GM12878 (cell line): ENCODE measurements around the gene MYB. TPM values are rescaled to one million over a fixed set of nuclear protein-coding genes. Genes with fewer than 3 reads are reported as not detected.
A peak's percentile ranks its signal among the peaks of the same experiment; 100 is the strongest.

Experiments
- ATAC-seq: fragments of 200-7000 bp; cut with Tn5 transposase; 3 replicates; pipeline ENCODE4 v1.9.1; 2020; ENCODE audit warnings: mild to moderate bottlenecking, moderate library complexity
- BruUV-seq: library from RNA; stranded (reverse); fragments of 400-500 nt; replicated peaks from 2 replicates; lab custom pipeline; 2021; lab: Mats Ljungman, UMichigan
- CTCF ChIA-PET: fragments of 300-600 bp; sonication (Branson Sonifier 250); formaldehyde crosslinking; extraction: SDS; loops from one replicate; lab custom pipeline; 2021; ENCODE audit warnings: inconsistent platforms; lab: Yijun Ruan, JAX
- POLR2A ChIA-PET: fragments of 350-600 bp; formaldehyde crosslinking; extraction: SDS; loops from one replicate; lab custom pipeline; 2021; ENCODE audit warnings: inconsistent platforms; lab: Charles Lee
- RAD21 ChIA-PET: fragments of 300-600 bp; sonication (Branson Sonifier 250); formaldehyde crosslinking; loops from one replicate; lab custom pipeline; 2023; ENCODE audit warnings: antibody characterized with exemption; ENCODE audit not compliant: unreplicated experiment; lab: Charles Lee
- SMC1A ChIA-PET: fragments of 300-600 bp; sonication (Branson Sonifier 250); formaldehyde crosslinking; loops from one replicate; lab custom pipeline; 2023; ENCODE audit not compliant: unreplicated experiment, uncharacterized antibody; lab: Charles Lee
- DNase-seq: peaks from one replicate; pipeline ENCODE4 v3.0.0-alpha.2; 2011; ENCODE audit warnings: low read depth, low spot score
- FAIRE-seq: peaks from 3 replicates; lab custom pipeline; 2011; peaks lifted over from hg19 to GRCh38; lab: Jason Lieb, UNC
- H2AFZ ChIP-seq: 2 replicates; pipeline ENCODE4 v1.6.0; 2011; ENCODE audit warnings: low read depth, low read length, control low read depth; ENCODE audit not compliant: control insufficient read depth
- H3K27ac ChIP-seq: 2 replicates; pipeline ENCODE4 v1.5.1; 2011; ENCODE audit warnings: control low read depth; ENCODE audit not compliant: control insufficient read depth, insufficient read depth
- H3K27me3 ChIP-seq, 2 experiments: replicated peaks in 1 of 2; 2 replicates each; pipeline versions ENCODE4 v1.6.0 to v1.6.1; 2011; ENCODE audit warnings: low read length in 1 of 2; ENCODE audit not compliant: control insufficient read depth in 2 of 2, insufficient read depth in 2 of 2
- H3K36me3 ChIP-seq, 2 experiments: 2 replicates each; pipeline ENCODE4 v1.5.1; 2011; ENCODE audit warnings: low read length in 1 of 2; ENCODE audit not compliant: control insufficient read depth in 2 of 2, insufficient read depth in 2 of 2
- H3K4me1 ChIP-seq: 2 replicates; pipeline ENCODE4 v1.6.1; 2011; ENCODE audit warnings: mild to moderate bottlenecking, low read length, moderate library complexity, mixed read lengths; ENCODE audit not compliant: control insufficient read depth, insufficient read depth
- H3K4me2 ChIP-seq: 2 replicates; pipeline ENCODE4 v1.6.0; 2011; ENCODE audit warnings: control low read depth; ENCODE audit not compliant: control insufficient read depth, insufficient read depth
- H3K4me3 ChIP-seq: fragments of 200-600 bp; sonication (generic); 2 replicates; pipeline ENCODE4 v1.5.1; 2016
- H3K79me2 ChIP-seq: 2 replicates; pipeline ENCODE4 v1.6.0; 2011; ENCODE audit warnings: low read length; ENCODE audit not compliant: control insufficient read depth, insufficient read depth
- H3K9ac ChIP-seq: 2 replicates; pipeline ENCODE4 v1.8.0; 2011; ENCODE audit warnings: low read length, control low read depth, mixed read lengths; ENCODE audit not compliant: control insufficient read depth, insufficient read depth
- H3K9me3 ChIP-seq: replicated peaks from 3 replicates; pipeline ENCODE4 v1.5.1; 2011; ENCODE audit warnings: mild to moderate bottlenecking, low read length; ENCODE audit not compliant: control insufficient read depth, insufficient read depth
- H4K20me1 ChIP-seq: 2 replicates; pipeline ENCODE4 v1.6.0; 2011; ENCODE audit not compliant: control insufficient read depth, insufficient read depth
- ASH2L ChIP-seq: fragments of 300-600, 200-600 bp; sonication (generic); IDR thresholded peaks from 2 replicates; pipeline ENCODE4 v1.6.1; 2017; ENCODE audit warnings: low read depth, mild to moderate bottlenecking, borderline replicate concordance
- EGR1 ChIP-seq, 2 experiments: IDR thresholded peaks; 1 replicate in 1 of 2; 2 replicates in 1 of 2; pipeline ENCODE4 v1.6.1; 2011 to 2012; ENCODE audit warnings: low read depth in 2 of 2, low read length in 2 of 2, borderline replicate concordance in 1 of 2, mild to moderate bottlenecking in 1 of 2, moderate library complexity in 1 of 2
- EZH2 ChIP-seq: IDR thresholded peaks from 2 replicates; pipeline ENCODE4 v1.6.1; 2012; ENCODE audit warnings: low read depth, mild to moderate bottlenecking, control low read depth, inconsistent platforms, low read length, borderline replicate concordance; ENCODE audit not compliant: control insufficient read depth
- FOS ChIP-seq: IDR thresholded peaks from 3 replicates; pipeline ENCODE4 v1.6.1; 2011; ENCODE audit warnings: borderline replicate concordance; ENCODE audit not compliant: insufficient read length; ENCODE audit errors: extremely low read depth
- FOXK2 ChIP-seq: fragments of 450-650 bp; IDR thresholded peaks from 2 replicates; pipeline ENCODE4 v1.6.1; 2017; ENCODE audit warnings: mild to moderate bottlenecking, moderate library complexity
- IRF4 ChIP-seq: IDR thresholded peaks from 2 replicates; pipeline ENCODE4 v1.6.1; 2011; ENCODE audit warnings: low read depth, low read length
- MTA2 ChIP-seq: fragments of 450-650 bp; IDR thresholded peaks from 2 replicates; pipeline ENCODE4 v1.6.1; 2016; ENCODE audit warnings: low read depth, mild to moderate bottlenecking, moderate library complexity
- NFYB ChIP-seq: IDR thresholded peaks from 2 replicates; pipeline ENCODE4 v1.6.1; 2011; ENCODE audit warnings: low read depth, mild to moderate bottlenecking, low read length, improper control_type of control experiment, moderate library complexity; ENCODE audit not compliant: insufficient read depth
- PAX8 ChIP-seq: fragments of 450-650 bp; IDR thresholded peaks from 2 replicates; pipeline ENCODE4 v1.6.1; 2017; ENCODE audit warnings: mild to moderate bottlenecking, moderate library complexity
- POLR2AphosphoS2 ChIP-seq: IDR thresholded peaks from 2 replicates; pipeline ENCODE4 v1.6.1; 2011; ENCODE audit warnings: low read depth, mild to moderate bottlenecking, low read length, improper control_type of control experiment, moderate library complexity
- STAT1 ChIP-seq: fragments of 450-650 bp; conservative IDR thresholded peaks from 2 replicates; pipeline ENCODE4 v1.6.1; 2014; ENCODE audit warnings: antibody characterized with exemption, mild to moderate bottlenecking
- SUZ12 ChIP-seq: fragments of 200-600 bp; sonication (generic); IDR thresholded peaks from one replicate; pipeline ENCODE4 v1.6.1; 2018; ENCODE audit warnings: antibody characterized with exemption, mild to moderate bottlenecking; ENCODE audit not compliant: unreplicated experiment
- TBL1XR1 ChIP-seq: IDR thresholded peaks from 2 replicates; pipeline ENCODE4 v1.6.1; 2012; ENCODE audit warnings: low read depth, low read length, improper control_type of control experiment
- ZNF384 ChIP-seq: IDR thresholded peaks from 2 replicates; pipeline ENCODE4 v1.6.1; 2012; ENCODE audit warnings: low read depth, mild to moderate bottlenecking, low read length, improper control_type of control experiment, borderline replicate concordance
- ZNF687 ChIP-seq: fragments of 450-650 bp; IDR thresholded peaks from 2 replicates; pipeline ENCODE4 v1.6.1; 2017; ENCODE audit warnings: mild to moderate bottlenecking, moderate library complexity
- WGBS: methylation state at CpG from one replicate; pipeline ENCODE4 v1.1.6; 2016; ENCODE audit warnings: low lambda C conversion rate; ENCODE audit not compliant: insufficient replicate concordance, insufficient coverage; ENCODE audit errors: missing lambda C conversion rate; 5-methylcytosine and 5-hydroxymethylcytosine counted together
- in situ Hi-C: fragments of 300-500 bp; cut with MboI; formaldehyde crosslinking; loops from 9 replicates; pipeline ENCODE4 v1.14.3; 2018; ENCODE audit warnings: mixed read lengths
- intact Hi-C: fragments of 100-400 bp; cut with micrococcal nuclease; formaldehyde crosslinking; loops from one replicate; pipeline ENCODE4 v1.14.2; 2022; ENCODE audit not compliant: unreplicated experiment
- polyA plus RNA-seq, 11 experiments: library from polyadenylated mRNA; depleted of rRNA in 4 of 11; unstranded in 6 of 11; stranded (reverse) in 5 of 11; fragments of >200 nt; fragmentation: Nextera tagmentation in 4 of 11; fragmentation: Illumina TruSeq in 1 of 11; extraction: Ambion mirVana in 4 of 11; extraction: Trizol in 1 of 11; gene quantifications; 1 replicate in 1 of 11; 2 replicates in 10 of 11; pipeline versions ENCODE4 v1.2.1 to v1.2.3, GENCODE V29; 2011 to 2016; ENCODE audit warnings: inconsistent platforms in 2 of 11, missing spikeins in 2 of 11, low read depth in 1 of 11
- total RNA-seq, 4 experiments: library from RNA; depleted of rRNA in 3 of 4; stranded (reverse); fragments of >200 nt in 3 of 4; fragmentation: Illumina TruSeq in 1 of 4; extraction: Trizol in 1 of 4; gene quantifications; 2 replicates each; pipeline versions ENCODE4 v1.2.1 to v1.2.3, GENCODE V29; 2013 to 2021
- TF ChIP-seq, protein P1 (sequence below): fragments of 450-650 bp; IDR thresholded peaks from 2 replicates; pipeline ENCODE4 v1.6.1; 2017; ENCODE audit warnings: mild to moderate bottlenecking
- TF ChIP-seq, protein P2 (sequence below): fragments of 450-650 bp; IDR thresholded peaks from 2 replicates; pipeline ENCODE4 v1.6.1; 2014; ENCODE audit warnings: mild to moderate bottlenecking

MYB gene
- total and polyA plus RNA-seq, 10 of the 15 experiments (the other 5 are each of a cell fraction or from before 2014, with no cell fraction given): 7.0 to 29.8 (median 21.5) TPM

DNA sequence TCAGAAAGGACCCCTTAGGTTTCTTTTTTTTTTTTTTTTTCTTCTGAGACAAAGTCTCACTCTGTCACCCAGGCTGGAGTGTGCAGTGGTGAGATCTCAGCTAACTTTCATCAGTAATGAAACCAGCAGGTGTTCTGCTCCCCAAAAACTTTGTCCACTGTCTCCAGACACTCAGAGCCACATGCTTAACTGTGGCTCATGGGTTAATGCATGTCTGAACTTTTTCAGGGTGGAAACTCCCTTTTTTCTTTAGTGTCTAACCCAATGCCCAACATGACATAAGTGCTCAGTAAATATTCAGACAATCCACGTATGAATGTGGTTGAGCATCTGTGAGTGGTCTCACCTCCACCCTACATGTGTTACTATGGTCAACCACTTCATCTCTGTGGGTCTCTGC is 45.4 kb downstream of the MYB start:
- H3K4me2 ChIP-seq: no peak overlapping the region
- FAIRE-seq (no peak), DNase-seq (peak; percentile 66), ATAC-seq (peak; percentile 83)
- no peak overlapping the region for H3K9ac ChIP-seq
- 0% methylated on average over 1 of the region's 1 CpG for WGBS
- no peaks in the 10 kb centered on the region for H3K27me3 ChIP-seq
- H3K4me1 ChIP-seq: peaks cover 26% of the 10 kb centered on the region
- intact Hi-C loops: loop anchor here (5.0 kb wide), 1 partner anchor 196 kb away; no protein-coding TSS in a partner anchor
- no peak overlapping the region for H3K27ac ChIP-seq
- H3K9me3 ChIP-seq: peaks cover 4% of the 10 kb centered on the region; the same call in 2 of the 3 replicates
- RAD21 ChIA-PET: interaction anchor here (0.7 kb wide), 1 partner anchor 96 kb away, joined by 3 read pairs; no protein-coding TSS in a partner anchor
- H3K79me2 ChIP-seq: no peaks in the 10 kb centered on the region
- CTCF ChIA-PET: interaction anchor here (1.3 to 2.0 kb wide), 2 partner anchors 9 to 82 kb away, joined by 5 read pairs; no protein-coding TSS in a partner anchor
- no peaks in the 10 kb centered on the region for H4K20me1 ChIP-seq
- H3K4me3 ChIP-seq: no peak overlapping the region
- POLR2A ChIA-PET: interaction anchor here (0.6 kb wide), 1 partner anchor 82 kb away, joined by 3 read pairs; no protein-coding TSS in a partner anchor
- no TSS peak for BruUV-seq
- no peaks in the 10 kb centered on the region for H3K36me3 ChIP-seq
- SMC1A ChIA-PET: interaction anchor here (0.7 to 3.7 kb wide), 4 partner anchors 12 to 103 kb away, joined by 3 to 11 read pairs (median 4); no protein-coding TSS in a partner anchor
- in situ Hi-C loops: loop anchor here (25.0 kb wide), 1 partner anchor 186 kb away; no protein-coding TSS in a partner anchor
- H2AFZ ChIP-seq: no peak overlapping the region
- peak; percentile 37; the same call in 1 of the 2 replicates for TF ChIP-seq IRF4
- no peak for TF ChIP-seq FOS
- TF ChIP-seq, protein P1, sequence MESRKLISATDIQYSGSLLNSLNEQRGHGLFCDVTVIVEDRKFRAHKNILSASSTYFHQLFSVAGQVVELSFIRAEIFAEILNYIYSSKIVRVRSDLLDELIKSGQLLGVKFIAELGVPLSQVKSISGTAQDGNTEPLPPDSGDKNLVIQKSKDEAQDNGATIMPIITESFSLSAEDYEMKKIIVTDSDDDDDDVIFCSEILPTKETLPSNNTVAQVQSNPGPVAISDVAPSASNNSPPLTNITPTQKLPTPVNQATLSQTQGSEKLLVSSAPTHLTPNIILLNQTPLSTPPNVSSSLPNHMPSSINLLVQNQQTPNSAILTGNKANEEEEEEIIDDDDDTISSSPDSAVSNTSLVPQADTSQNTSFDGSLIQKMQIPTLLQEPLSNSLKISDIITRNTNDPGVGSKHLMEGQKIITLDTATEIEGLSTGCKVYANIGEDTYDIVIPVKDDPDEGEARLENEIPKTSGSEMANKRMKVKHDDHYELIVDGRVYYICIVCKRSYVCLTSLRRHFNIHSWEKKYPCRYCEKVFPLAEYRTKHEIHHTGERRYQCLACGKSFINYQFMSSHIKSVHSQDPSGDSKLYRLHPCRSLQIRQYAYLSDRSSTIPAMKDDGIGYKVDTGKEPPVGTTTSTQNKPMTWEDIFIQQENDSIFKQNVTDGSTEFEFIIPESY: no peak
- TF ChIP-seq PAX8: no peak
- TF ChIP-seq NFYB: no peak
- TF ChIP-seq ASH2L: no peak
- TF ChIP-seq STAT1: no peak
- no peak for TF ChIP-seq EZH2
- no peak for TF ChIP-seq SUZ12
- peak; percentile 45; the same call in 1 of the 2 replicates for TF ChIP-seq TBL1XR1
- TF ChIP-seq ZNF687: no peak
- TF ChIP-seq ZNF384: peak; percentile 64
- TF ChIP-seq EGR1 (IDR thresholded peaks at IDR 0.05; ENCODE audit: borderline replicate concordance in 1 of 2, low read depth in 2 of 2, low read length in 2 of 2): no peak
- TF ChIP-seq, protein P2, sequence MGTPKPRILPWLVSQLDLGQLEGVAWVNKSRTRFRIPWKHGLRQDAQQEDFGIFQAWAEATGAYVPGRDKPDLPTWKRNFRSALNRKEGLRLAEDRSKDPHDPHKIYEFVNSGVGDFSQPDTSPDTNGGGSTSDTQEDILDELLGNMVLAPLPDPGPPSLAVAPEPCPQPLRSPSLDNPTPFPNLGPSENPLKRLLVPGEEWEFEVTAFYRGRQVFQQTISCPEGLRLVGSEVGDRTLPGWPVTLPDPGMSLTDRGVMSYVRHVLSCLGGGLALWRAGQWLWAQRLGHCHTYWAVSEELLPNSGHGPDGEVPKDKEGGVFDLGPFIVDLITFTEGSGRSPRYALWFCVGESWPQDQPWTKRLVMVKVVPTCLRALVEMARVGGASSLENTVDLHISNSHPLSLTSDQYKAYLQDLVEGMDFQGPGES: no peak
- no peak for TF ChIP-seq FOXK2
- peak; percentile 66; the same call in 1 of the 2 replicates for TF ChIP-seq MTA2
- TF ChIP-seq POLR2AphosphoS2: no peak
